Measurements from ENCODE around the gene CDC42EP4.
A peak's percentile ranks its signal among the peaks of the same experiment; 100 is the strongest.

The CDC42EP4 gene

DNA sequence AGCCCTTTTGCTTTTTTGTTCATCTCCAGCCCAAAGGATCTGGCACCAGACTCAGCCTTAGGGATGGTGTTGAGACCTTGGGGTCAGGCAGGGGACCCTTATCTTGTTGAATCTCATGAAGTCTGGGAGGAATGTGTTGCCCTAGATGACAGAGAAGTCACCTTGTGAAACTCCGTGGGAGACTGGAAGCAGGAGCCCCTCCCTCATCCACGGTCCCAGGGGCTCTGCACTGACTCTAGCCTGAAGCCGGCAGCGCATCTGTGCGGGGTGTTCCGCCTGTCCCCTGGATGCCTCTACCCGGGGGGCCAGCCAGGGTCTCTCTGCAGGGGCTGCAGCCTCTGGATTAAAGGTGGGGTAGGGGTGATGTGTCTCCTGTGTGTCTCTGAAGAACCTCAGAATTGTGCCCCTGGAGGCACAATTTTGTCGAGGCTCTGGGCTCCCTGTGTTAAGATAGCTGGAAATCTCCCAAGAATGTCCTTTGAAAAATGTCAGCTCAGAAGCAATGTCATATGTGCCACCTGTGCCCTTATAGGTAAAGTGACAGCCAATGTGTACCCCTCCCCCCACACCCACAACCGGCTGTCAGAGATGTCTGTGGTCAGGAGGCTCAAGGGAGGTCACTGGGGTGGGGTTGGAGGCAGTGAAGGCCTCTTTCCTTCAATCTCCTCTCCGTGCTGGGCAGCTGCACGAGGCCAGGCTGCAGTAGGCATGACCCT is 32.1 kb upstream of the CDC42EP4 start:
- in situ Hi-C loops (cut with HindIII; ENCODE audit: low sequenced_read_pairs): no loop called here
- no peak for DNase-seq (ENCODE audit: low read depth, low spot score)
- TF ChIP-seq, protein P1, sequence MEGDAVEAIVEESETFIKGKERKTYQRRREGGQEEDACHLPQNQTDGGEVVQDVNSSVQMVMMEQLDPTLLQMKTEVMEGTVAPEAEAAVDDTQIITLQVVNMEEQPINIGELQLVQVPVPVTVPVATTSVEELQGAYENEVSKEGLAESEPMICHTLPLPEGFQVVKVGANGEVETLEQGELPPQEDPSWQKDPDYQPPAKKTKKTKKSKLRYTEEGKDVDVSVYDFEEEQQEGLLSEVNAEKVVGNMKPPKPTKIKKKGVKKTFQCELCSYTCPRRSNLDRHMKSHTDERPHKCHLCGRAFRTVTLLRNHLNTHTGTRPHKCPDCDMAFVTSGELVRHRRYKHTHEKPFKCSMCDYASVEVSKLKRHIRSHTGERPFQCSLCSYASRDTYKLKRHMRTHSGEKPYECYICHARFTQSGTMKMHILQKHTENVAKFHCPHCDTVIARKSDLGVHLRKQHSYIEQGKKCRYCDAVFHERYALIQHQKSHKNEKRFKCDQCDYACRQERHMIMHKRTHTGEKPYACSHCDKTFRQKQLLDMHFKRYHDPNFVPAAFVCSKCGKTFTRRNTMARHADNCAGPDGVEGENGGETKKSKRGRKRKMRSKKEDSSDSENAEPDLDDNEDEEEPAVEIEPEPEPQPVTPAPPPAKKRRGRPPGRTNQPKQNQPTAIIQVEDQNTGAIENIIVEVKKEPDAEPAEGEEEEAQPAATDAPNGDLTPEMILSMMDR (IDR thresholded peaks at IDR 0.05; ENCODE audit: low read depth, low read length): no peak
- no peak overlapping the region for H3K4me3 ChIP-seq (ENCODE audit: low read depth, low read length)

DNA sequence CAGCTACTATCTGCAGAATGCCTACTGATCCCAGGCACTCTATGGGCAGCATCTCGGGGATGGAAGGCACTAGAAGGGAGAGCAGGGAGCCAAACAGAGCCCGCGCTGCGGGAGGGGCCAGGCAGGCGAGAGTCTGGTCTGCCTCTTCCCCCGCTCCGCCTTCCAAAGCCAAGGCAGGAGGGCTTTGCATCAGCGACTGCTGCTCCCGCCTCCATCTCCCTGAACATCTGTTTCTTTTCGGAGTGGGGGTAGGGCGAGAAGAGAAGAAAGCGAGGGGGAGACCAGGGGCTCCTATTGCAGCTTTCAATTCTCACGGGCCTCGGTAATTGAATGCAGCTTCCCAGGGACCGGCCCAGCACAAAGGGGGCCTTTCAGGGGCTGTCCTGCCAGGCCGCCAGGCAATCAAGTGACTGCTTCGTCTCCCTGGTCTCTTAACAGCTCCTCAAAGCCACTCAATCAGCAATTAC is 31.4 kb upstream of the CDC42EP4 start:
- no peak overlapping the region for H3K4me3 ChIP-seq (ENCODE audit: low read depth, low read length)
- in situ Hi-C loops (cut with HindIII; ENCODE audit: low sequenced_read_pairs): no loop called here
- TF ChIP-seq, protein P1 (IDR thresholded peaks at IDR 0.05; ENCODE audit: low read depth, low read length): no peak
- peak; percentile 86 for DNase-seq (ENCODE audit: low read depth, low spot score)

DNA sequence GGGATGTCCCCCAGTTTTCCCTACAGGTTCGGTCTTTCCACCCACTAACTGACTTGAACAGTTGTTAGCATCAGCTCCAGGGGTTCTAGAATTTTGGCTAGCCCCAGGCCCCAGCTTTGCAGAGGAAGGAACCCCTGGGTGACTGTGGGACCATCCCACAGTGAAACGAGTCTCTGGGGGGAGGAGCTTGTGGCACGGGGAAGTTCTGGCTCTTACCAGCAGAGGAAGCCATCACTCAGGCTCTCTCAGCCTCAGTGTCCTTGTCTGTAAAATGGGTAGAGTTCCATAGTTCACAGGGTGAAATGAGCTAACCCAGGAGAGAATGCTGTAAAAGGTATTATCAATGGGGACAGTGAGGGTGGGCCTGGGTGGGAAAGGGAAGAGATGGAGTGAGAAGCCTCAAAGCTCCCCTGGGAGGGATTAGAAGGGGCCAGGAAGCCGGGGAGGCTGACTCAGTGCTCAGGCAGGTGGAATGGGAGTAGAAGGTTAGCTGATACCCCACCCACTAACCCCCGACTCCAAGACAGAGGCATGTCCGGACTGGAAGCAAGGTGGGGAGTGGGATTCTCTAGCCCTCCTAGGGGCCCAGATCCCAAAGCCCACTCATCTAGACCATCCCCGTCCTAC is 30.9 kb upstream of the CDC42EP4 start:
- DNase-seq (ENCODE audit: low read depth, low spot score): no peak
- TF ChIP-seq, protein P1 (IDR thresholded peaks at IDR 0.05; ENCODE audit: low read depth, low read length): no peak
- no peak overlapping the region for H3K4me3 ChIP-seq (ENCODE audit: low read depth, low read length)
- in situ Hi-C loops (cut with HindIII; ENCODE audit: low sequenced_read_pairs): no loop called here

DNA sequence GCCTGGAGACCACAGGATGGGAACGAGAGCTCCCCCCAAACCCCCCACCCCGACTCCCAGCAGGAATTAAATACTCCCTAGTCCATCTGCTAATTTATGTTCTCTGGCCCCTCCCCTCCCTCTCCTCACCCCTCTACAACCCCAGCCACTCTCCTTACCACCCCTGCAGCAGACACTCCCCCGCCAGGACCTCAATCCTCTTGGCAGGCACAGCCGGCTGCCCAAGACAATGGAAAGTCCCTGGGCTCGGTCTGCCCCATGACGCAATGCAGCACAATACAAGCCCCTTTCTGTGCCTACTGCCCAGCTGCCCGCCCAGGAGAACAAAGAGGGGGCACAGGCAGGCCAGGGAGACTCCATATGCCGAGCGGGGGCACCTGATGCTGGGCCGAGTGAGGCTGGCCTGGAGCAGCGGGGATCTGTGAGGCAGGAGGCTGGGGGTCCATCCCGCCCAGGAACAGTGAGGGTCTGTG is 30.3 kb upstream of the CDC42EP4 start:
- peak; percentile 90 for DNase-seq (ENCODE audit: low read depth, low spot score)
- in situ Hi-C loops (cut with HindIII; ENCODE audit: low sequenced_read_pairs): no loop called here
- H3K4me3 ChIP-seq (ENCODE audit: low read depth, low read length): no peak overlapping the region
- TF ChIP-seq, protein P1 (IDR thresholded peaks at IDR 0.05; ENCODE audit: low read depth, low read length): no peak

DNA sequence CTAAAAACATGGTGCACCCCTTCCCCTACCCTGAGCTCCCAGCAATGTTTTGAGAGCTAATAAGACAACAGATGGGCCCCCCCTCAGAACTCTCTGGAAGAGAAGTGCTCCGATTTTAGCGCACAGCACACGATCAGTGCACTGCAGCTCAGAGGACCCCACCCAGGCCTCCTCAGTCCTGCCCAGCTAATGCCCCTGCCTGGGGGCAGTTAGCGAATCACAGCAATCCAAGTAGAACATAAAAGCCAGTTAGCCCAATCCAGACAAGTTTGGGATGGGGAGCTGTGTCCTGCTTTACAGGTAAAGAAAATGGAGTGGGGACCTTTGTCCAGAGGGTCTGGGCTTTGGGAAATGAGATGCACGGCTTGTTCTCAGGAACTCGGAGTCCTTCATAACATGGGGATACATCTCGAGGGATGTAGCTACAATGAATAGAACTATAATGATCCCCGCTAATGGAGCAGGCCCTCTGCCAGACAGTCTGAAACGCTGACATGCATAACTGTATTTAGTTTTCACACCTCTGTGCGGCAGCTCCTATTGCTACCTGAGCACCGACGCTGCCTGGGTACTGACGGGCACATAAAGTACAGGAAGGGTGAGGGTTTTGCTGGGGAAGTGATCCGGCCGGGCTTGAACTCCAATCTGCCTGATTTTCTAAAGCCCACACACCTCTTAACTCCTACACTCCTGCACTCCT is 29.7 kb upstream of the CDC42EP4 start:
- TF ChIP-seq, protein P1 (IDR thresholded peaks at IDR 0.05; ENCODE audit: low read depth, low read length): no peak
- in situ Hi-C loops (cut with HindIII; ENCODE audit: low sequenced_read_pairs): no loop called here
- no peak for DNase-seq (ENCODE audit: low read depth, low spot score)
- H3K4me3 ChIP-seq (ENCODE audit: low read depth, low read length): no peak overlapping the region

DNA sequence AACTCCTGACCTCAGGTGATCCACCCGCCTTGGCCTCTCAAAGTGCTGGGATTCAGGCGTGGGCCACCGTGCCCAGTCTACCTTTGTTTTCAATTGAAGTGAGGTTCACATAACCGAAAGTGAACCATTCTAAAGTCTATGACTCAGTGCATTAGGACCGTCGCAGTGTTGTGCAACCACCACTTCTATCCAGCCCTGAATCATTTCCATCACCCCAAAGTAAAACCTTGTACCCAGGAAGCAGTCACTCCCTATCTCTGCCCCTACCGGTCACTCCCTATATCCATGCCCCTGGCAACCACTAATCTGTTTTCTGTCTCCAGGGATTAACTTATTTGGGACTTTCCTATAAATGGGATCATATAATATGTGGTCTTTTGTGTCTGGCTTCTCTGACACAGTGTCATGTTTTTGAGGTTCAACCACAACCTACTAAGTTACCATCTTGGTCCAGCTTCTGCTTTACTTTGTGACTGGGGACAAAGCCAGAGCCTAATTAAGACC is 28.3 kb upstream of the CDC42EP4 start:
- DNase-seq (ENCODE audit: low read depth, low spot score): peak; percentile 86
- no peak overlapping the region for H3K4me3 ChIP-seq (ENCODE audit: low read depth, low read length)
- TF ChIP-seq, protein P1 (IDR thresholded peaks at IDR 0.05; ENCODE audit: low read depth, low read length): peak; percentile 41
- in situ Hi-C loops (cut with HindIII; ENCODE audit: low sequenced_read_pairs): no loop called here
